ENCODE results near the gene R3HDM4. TPM values are rescaled to one million over a fixed set of nuclear protein-coding genes. Genes with fewer than 3 reads are reported as not detected.
"Not testable (repeated sequence)": the region's sequence is repeated elsewhere in the genome, so short reads cannot be mapped to it uniquely, and the experiment has no call there.

R3HDM4 gene
- polyA plus RNA-seq (2013, experiment 1 of 2; ENCODE audit: insufficient read length) = 74.5 TPM
- polyA plus RNA-seq (2013, experiment 2 of 2; ENCODE audit: insufficient read length) = 68.6 TPM

DNA sequence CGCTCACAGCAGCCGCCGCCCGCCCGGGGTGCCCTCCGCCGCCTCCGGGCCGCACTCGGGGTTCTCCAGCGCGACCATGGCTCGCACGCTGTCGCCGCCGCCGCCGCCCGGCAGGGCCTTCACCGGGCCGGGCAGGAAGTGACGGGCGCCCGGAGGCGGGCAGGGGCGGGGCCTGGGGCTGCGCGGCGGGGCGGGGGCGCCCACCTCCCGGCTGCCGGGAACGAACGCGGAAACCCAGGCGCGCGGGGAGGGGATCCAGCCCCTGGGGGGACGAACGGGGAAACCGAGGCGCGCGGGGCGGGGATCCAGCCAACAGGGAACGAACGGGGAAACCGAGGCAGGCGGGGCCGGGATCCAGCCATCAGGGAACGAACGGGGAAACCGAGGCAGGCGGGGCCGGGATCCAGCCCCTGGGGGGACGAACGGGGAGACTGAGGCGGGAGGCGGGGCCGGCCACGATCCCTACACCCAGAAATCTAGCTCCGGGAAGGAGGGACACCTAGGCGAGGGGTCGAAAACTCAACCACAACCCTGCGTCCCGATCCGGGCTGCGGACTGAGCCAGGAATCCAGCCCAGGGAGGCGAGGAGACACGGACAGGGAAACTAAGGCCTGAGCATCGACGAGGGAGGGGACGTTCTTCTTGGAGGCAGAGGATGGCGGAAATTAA, at the start of gene R3HDM4:
Gene R3HDM4, minus strand, starts transcription at position 140 of the 669 bp plus-strand sequence. Its CDS starts 62 bp downstream, at position 78.
- peak; percentile 67 for DNase-seq

DNA sequence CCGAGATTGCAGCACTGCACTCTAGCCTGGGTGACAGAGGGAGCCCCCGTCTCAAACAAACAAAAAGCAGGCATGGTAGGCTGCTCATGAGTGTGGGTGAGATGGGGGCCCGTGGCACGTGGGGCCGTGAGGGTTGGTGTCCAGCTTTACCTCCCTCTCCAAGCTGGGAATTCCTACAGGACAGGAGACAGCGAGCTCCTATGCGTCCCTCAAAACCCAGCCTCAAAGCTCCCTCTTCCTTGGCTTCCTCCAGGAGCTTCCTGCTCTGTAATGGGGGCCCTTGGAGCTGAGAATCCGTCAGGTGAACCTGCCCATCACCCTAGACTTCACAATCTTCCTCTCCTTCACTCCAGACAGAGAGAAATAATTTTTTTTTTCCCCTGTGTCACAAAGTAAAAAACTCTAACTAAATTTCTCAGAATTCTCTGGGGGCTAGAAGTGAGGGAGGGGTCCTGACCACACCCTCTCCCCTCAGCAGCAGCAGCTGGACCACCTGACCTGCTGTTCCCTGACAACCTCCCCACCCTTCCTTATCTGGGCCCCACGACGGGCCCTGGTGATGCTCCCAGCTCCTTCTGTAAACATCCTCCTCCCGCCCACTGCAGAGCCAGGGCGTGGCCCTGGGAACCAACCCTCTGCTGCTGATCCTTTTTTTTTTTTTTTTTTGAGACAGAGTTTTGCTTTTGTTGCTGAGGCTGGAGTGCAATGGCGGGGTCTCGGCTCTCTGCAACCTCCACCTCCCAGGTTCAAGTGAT, 49.0 kb upstream of the R3HDM4 start:
- no peak for DNase-seq

DNA sequence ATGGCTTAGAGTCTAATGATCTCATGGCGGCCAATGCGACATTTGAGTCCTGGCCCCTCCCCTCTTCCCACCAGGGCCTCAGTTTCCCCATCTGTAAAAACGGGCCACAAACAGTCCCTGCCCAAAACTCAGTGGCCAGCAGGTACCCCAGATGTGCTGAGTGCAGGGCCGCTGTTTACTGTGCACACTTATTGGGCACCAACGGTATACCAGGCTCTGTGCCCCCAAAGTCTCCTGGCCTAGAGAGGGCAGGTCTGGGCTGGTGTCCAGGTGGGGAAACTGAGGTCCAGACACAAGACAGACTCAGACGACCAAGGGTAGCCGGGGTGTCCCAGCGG, 47.6 kb upstream of the R3HDM4 start:
- no peak for DNase-seq

DNA sequence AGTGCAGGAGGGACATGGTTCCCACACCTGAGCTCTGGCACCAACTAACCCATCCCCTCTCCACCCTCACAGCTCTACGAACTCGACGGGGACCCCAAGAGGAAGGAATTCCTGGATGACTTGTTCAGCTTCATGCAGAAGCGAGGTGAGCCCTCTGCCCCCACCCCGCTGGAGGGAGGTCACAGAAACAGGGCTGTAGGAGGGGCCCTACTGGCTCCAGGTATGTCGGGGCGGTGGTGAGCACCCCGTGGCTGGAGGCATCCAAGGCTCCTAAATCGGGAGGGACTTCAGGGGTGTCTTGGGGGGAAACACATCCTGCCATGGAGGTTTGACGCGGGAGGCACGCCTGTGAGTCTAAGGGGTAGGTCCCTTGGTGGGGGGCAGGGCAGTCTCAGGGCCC, 47.0 kb upstream of the R3HDM4 start:
- no peak for DNase-seq

DNA sequence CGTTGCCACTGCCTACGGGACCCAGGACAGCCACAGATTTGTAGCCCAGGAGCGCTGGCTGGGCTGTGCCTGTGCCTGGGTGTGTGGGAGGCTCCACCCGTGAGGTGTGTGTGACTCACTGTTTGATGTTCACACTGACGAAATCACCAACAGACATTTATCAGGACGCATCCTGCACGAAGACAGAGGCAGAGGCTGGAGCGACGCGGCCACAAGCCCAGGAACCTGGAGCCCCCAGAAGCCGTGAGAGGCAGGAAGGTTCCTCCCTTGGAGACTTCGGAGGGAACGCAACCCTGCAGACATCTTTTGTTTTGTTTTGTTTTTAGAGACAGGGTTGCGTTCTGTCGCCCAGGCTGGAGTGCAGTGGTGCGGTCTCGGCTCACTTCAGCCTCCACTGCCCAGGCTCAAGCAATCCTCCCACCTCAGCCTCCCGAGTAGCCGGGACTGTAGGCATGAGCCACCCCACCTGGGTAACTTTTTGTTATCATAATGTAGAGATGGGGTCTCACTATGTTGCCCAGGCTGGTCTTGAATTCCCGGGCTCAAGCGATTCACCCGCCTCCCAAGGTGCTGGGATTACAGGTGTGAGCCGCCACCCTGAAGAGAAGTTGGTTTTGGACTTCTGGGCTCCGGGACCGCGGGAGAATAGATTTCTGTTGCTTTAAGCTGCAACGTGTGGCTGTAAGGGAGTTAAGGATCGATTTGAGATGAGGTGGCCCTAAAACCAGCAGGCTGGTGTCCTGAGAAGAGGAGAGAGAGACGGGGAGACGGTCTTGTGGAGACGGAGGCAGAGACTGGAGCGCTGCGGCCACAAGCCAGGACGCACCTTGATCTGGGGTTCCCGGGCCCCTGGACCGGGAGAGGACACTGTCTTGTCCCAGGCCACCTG, 46.2 kb upstream of the R3HDM4 start:
- no peak for DNase-seq

DNA sequence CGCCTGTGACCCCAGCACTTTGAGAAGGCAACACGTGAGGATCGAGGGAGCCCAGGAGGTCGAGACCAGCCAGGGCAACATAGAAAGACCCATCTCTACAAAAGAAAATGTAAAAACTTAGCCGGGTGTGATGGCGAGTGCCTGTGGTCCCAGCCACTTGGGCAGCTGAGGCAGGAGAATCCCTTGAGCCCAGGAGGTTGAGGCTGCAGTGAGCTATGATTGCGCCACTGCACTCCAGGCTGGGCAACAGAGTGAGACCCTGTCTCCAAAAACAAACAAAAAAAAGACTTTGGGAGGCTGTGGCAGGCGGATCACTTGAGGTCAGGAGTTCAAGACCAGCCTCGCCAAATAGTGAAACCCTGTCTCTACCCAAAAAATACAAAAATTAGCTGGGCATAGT, 44.6 kb upstream of the R3HDM4 start:
- DNase-seq = not testable (repeated sequence)

DNA sequence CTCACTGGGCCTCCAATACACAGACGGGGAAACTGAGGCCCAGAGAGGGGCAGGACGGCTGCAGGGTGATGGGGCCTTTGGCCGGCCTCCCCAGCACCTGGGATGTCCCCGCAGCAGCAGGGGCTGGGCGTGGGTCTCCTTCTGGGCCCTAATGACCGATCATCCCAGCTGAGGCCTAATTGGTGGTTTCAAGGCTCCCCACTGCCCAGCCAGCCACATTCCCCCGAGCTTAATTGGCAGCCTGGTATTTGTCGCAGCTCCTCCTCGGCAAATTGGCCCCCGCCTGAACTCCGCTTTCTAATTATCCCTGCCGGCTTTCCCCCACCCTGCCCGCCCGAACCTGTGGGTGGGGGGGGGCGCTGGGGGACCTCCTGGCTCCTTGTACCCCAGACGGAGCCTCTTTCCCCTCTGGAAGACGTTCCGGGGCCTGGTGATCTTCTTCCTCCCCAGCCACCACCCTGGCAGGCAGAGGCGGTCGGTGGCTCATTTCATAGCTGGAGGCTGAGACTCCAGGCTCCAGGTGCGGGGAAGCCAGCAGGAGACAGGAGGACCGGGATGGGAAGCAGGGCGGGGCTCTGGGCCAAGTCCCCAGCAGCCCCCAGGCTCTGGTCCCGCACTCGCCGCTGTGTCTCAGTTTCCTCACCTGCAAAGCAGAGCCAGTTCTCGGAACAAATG, 43.9 kb upstream of the R3HDM4 start:
- DNase-seq = peak; percentile 72

DNA sequence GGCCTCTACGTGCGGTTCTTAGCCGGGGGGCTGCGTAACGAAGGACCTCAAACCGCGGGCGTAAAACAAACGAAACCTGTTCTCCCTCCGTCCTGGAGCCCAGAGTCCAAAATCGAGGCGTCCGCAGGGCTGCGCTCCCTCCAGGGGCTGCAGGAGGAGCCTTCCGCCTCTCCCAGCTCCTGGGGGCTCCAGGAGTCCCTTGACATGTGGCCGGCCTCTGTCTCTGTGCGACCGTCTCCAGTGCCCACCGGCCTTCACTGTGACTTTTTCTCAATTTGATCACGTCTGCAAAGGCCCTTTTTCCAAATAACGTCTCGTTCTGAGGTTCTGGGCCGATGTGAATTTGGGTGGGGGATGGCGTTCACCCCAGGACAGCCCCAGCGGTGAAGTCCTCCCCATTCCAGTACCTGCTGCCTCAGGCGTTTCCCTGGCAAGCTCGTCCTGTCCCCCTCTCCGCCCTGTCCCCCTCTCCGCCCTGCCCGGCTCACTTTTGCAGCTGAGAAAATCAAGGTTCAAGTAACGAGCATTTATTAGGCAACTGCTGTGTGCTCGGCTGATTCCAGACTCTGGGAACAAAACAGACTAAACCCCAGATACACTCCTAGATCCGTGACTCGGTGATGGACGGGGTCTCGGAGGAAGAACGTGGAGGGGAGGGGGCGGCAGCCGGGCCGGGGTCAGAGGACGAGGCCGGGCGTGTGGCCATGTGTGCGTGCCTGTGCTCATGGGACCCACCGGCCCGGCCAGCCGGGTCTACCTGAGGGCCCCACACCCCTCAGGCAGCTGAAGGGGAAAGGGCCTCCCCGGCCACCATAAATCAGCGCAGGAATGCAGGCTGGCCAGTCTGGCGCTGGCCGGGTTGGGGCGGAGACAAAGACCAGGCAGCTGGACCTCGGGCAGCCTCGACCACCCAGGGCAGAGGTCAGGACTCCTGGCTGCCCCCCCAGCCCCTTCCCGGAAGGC, 43.1 kb upstream of the R3HDM4 start:
- DNase-seq = no peak

DNA sequence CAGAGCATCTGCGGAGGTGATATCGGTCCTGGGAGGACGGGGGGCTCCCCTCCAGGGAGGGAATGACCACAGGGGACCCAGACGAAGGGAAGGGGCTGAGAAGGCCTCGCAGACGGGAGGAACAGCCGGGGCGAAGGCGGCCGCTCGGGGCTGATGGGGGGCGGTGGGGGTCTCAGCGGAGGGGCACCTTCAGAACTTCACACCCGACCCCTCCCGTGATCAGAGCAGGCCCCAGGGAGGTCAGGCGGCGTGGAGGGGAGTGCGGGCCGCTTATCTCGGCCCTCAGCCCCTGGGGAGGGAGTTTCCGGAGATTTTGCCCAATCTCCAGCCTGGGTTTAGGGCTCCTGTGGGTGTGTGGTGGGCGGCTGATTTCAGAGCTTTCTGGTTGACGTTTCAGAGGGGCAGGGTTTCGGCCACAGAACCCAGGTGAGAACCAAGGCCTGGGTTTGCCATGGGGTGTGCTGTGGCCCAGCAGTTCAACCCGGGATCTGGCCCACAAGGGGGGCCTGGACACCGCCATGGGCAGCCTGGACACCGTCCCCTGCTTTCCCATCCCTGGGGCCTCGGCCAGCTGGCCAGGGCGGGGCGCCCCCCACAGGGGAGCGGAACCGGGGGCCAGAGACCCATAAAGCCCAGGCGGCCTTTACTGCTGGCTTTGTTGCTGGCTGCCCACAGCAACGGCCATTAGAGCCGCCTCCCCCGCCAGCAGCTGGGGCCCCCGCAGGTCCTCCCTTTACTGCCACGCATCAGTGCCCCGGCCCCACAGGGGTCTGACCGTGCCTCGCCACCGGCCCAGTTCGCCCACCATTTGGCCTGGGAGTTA, 41.9 kb upstream of the R3HDM4 start:
- DNase-seq = no peak

DNA sequence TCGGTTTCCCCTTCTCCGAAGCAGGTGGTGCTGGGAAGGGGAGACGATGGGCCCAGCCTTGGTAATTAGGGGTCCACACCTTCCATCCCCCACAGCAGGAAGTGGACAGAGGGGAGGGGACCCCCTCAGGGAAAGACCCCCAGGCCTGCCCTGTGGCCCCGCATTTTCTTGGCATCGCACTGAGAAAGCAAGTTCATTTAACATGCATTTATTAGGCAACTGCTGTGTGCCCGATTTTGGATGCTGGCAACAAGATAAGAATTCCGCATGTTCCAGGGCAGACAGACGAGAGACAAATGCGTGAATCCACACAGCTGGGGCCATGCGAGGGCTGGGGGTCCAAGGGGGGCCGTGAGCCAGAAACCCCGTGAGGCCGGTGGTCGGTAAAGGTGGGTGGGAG, 41.3 kb upstream of the R3HDM4 start:
- DNase-seq = no peak

DNA sequence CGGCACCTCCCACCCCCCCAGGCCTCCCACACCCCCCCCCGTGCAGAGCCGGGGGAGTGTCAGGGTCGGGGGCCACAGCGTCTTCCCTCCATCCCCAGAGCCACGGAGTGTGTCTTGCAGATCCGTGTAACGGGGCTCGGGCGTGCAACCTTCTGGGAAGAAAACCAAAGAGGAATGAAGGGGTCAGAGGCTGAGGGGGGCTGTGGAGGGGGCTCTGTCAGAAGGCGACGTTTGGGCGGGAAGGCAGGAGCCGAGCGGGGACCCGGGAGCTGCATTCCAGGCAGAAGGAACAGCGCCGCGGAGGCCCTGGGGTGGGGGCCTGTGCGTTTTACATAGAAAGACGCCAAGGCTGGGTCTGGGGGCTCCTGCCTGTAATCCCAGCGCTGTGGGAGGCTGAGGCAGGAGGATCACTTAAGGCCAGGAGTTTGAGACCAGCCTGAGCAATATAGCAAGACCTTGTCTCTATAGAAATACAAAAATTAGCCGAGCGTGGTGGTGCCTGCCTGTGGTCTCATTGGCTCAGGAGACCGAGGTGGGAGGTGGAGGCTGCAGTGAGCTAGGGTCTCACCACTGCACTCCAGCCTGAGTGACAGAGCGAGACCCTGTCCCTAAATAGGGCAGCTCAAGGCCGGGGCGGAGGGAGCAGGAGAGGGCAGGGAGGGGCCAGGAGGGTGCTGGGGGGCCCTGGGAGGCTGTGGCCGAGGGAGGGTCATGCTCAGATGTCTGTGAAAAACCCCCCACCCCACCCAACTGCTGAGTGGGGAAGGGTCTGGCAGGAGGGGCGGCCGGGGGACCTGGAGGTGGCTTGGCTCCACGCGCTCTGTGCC, 40.6 kb upstream of the R3HDM4 start:
- DNase-seq = no peak

DNA sequence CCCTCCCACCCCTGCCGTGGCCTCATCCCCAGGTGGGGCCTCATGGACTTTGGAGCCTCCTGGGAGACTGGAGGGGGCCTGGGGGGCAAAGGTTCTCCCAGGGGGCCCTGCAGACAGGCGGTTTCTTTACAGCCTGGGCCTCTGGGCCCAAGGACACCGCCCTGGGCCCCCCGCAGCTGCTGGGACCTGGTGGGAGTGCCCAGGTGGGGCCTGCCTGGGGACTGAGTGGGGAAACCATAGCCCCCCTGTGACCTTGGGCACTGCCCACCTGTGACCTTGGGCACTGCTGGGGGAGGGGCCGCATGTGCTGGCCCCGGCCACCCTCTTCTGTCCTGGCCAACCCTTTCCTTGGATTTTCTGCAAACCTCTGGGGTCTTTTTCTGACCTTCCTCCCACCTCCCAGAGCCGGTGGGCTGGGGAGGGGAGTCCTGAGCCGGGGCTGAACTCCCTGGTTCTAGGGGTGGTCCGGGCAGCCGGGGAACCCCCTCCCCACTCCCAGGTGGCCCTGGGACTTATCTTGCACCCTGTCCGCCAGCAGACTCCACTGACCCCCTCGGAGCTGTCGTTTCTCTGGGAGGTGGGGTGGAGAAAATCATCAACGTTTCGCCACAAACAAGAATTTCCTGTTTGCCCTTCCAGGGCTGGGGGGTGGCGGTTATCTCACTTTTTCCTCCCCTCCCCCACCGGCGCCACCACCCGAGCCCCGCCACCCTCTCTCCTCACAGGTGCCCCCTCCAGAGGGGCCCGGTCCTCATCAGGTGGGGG, 39.8 kb upstream of the R3HDM4 start:
- DNase-seq = peak; percentile 17

DNA sequence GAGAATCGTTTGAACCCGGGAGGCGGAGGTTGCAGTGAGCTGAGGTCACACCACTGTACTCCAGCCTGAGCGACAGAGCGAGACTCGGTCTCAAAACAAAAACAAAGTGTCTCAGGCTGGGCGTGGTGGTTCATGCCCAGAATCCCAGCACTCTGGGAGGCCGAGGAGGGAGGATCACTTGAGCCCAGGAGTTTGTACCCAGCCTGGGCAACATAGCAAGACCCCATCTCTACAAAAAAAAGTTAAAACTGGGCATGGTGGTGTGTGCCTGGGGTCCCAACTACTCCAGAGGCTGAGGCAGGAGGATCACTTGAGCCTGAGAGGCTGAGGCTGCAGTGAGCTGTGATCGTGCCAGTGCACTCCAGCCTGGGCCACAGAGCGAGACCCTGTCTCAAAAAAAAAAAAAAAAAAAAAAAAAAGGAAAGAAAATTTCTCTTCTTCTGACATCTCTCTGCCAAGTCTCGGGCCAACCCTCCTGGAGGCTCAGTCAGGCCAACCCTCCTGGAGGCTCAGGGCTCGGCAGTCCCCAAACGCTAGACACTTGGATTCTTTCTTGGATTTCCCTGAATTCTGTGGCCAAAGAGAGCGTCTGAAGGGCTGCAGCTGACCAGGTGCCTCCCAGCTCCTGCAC, 39.1 kb upstream of the R3HDM4 start:
- DNase-seq = no peak

DNA sequence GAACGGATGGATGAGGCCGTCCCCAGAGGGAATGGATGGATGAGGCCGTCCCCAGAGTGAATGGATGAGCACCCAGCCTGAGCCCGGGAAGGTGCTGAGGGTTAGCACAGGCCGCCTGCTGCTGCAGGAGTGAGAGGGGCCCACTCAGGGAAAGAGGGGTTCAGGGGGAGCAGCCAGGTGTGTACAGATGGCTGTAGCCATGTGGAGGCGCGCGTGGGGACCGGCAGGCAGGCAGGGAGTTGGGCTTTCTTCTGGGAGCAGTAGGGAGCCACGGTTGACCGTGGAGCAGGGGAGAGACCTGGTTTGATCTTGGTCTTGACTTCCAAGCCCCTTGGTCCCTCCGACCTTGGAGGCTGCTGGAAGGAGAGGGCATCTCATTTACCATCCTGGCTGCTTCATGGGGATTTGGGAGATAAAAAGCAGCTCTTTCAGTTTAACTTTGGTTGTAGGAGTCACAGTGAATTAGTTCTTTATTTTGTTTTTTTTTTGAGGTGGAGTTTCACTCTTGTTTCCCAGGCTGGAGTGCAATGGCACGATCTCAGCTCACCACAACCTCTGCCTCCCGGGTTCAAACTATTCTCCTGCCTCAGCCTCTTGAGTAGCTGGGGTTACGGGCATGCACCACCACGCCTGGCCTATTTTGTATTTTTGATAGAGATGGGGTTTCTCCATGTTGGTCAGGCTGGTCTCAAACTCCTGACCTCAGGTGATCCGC, 37.5 kb upstream of the R3HDM4 start:
- no peak for DNase-seq

DNA sequence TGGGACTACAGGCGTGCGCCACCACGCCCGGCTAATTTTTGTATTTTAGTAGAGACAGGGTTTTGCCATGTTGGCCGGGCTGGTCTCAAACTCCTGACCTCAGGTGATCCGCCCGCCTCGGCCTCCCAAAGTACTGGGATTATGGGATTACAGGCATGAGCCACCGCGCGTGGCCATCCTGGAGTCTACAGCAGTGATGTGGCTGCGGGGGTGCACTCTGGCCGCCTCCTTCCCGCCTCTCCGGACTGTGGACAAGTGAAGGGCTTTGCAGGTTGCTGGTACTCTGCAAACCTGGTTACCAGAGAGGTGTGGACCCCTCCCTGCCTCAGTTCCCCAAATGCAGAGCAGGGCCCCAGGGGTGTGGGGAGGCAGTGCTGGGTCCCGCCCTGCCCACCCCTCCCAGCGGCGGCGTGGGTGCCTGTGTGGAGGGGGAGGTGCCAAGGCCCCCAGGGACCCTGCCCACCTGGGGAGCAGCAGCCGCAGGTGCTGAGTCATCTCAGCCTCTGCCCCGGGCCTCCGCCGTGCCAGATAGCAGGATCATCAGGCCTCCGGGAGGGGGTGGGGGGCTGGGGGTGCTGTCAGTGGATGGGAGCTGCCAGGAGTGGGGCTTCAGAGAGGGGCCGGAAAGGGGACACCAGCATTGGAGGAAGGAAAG, 36.0 kb upstream of the R3HDM4 start:
- no peak for DNase-seq

DNA sequence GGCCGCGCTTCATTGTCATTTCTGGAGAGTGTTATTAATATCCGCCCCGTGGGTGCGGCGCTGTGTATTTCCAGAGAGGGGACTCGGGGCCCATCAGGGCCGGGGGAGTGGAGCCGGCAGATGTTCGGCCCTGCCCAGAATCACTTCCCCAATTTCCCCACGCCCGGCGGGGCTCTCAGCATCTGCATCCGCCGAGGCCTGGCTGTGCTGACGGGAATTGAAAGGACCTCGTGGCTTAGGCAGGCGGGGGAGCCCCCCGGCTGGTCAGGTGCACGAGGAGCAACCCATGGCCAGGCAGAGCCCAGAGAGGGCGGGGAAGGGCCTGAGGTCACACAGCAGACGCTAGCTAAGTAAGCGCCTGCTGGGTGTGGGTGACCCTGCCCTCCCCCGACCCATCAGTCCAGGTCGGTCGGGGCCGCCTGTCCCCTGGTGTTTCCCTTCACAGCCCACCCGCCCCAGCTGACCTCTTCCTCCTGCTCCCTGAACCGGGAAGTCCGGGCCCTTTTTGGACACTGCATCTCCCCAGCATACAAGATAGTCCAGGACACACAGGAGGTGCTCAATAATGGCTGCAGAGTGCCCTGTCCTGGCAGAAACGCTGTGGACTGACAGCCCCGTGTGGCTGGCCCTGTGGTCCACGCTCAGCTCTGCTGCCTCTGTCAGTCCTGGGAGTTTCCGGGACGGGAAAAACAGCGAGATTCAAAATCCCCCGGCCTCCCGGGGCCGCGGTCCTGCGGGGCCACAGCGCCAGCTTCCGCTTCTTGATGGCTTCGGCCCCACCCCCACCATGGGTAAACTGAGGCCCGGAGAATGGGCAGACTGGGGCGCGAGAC, 34.9 kb upstream of the R3HDM4 start:
- DNase-seq = no peak
